H9 (cell line): ENCODE results near the gene RAD51D. TPM values are rescaled to one million over a fixed set of nuclear protein-coding genes. Genes with fewer than 3 reads are reported as not detected.

Experiments
- DNase-seq: peaks from one replicate; pipeline ENCODE4 v3.0.0-alpha.2; 2017
- H2AFZ ChIP-seq: one replicate; pipeline ENCODE4 v1.6.1; 2013; ENCODE audit warnings: mild to moderate bottlenecking, low read length, control low read depth, moderate library complexity
- H2AK5ac ChIP-seq: 2 replicates; pipeline ENCODE4 v1.6.1; 2013; ENCODE audit warnings: low read length, control low read depth, mixed read lengths; ENCODE audit not compliant: insufficient read length
- H2BK120ac ChIP-seq: one replicate; pipeline ENCODE4 v1.6.1; 2013; ENCODE audit warnings: low read depth, mild to moderate bottlenecking, low read length, control low read depth, inconsistent platforms; ENCODE audit not compliant: poor library complexity, severe bottlenecking
- H2BK12ac ChIP-seq: 2 replicates; pipeline ENCODE4 v1.6.1; 2013; ENCODE audit warnings: low read length, control low read depth, mixed read lengths, low read depth; ENCODE audit not compliant: insufficient read length
- H2BK15ac ChIP-seq: 2 replicates; pipeline ENCODE4 v1.6.1; 2013; ENCODE audit warnings: low read depth, low read length, control low read depth
- H2BK20ac ChIP-seq: one replicate; pipeline ENCODE4 v1.6.1; 2013; ENCODE audit warnings: low read depth, mild to moderate bottlenecking, low read length, control low read depth, inconsistent platforms; ENCODE audit not compliant: poor library complexity, severe bottlenecking
- H2BK5ac ChIP-seq: 2 replicates; pipeline ENCODE4 v1.6.1; 2013; ENCODE audit warnings: low read length, control low read depth, mixed read lengths; ENCODE audit not compliant: insufficient read length
- H3K14ac ChIP-seq: 2 replicates; pipeline ENCODE4 v1.6.1; 2013; ENCODE audit warnings: low read length, control low read depth; ENCODE audit not compliant: insufficient read depth
- H3K18ac ChIP-seq: 2 replicates; pipeline ENCODE4 v1.6.1; 2013; ENCODE audit warnings: low read depth, mild to moderate bottlenecking, mixed read lengths, low read length, control low read depth; ENCODE audit not compliant: insufficient read length
- H3K23ac ChIP-seq: 2 replicates; pipeline ENCODE4 v1.6.1; 2013; ENCODE audit warnings: low read length, control low read depth, mixed read lengths, low read depth; ENCODE audit not compliant: insufficient read length
- H3K23me2 ChIP-seq: 2 replicates; pipeline ENCODE4 v1.6.1; 2013; ENCODE audit warnings: low read depth, mild to moderate bottlenecking, mixed read lengths, low read length, control low read depth; ENCODE audit not compliant: insufficient read length, poor library complexity, severe bottlenecking
- H3K27ac ChIP-seq: 2 replicates; pipeline ENCODE4 v1.5.1; 2013; ENCODE audit warnings: low read length, control low read depth, mixed read lengths, low read depth; ENCODE audit not compliant: insufficient read length
- H3K27me3 ChIP-seq: 2 replicates; pipeline ENCODE4 v1.6.1; 2013; ENCODE audit warnings: low read length, control low read depth, inconsistent platforms; ENCODE audit not compliant: insufficient read depth
- H3K4ac ChIP-seq: 2 replicates; pipeline ENCODE4 v1.6.1; 2013; ENCODE audit warnings: low read depth, mild to moderate bottlenecking, control low read depth, inconsistent platforms, low read length, moderate library complexity
- H3K4me1 ChIP-seq: 2 replicates; pipeline ENCODE4 v1.6.1; 2013; ENCODE audit warnings: low read length, control low read depth, inconsistent platforms; ENCODE audit not compliant: insufficient read depth
- H3K4me2 ChIP-seq: 2 replicates; pipeline ENCODE4 v1.6.1; 2013; ENCODE audit warnings: low read length, control low read depth, mixed read lengths; ENCODE audit not compliant: insufficient read length, insufficient read depth
- H3K56ac ChIP-seq: 2 replicates; pipeline ENCODE4 v1.6.1; 2013; ENCODE audit warnings: low read depth, mild to moderate bottlenecking, mixed read lengths, low read length, control low read depth; ENCODE audit not compliant: insufficient read length
- H3K79me1 ChIP-seq: 2 replicates; pipeline ENCODE4 v1.6.1; 2013; ENCODE audit warnings: low read depth, mild to moderate bottlenecking, moderate library complexity, low read length, control low read depth, inconsistent platforms; ENCODE audit not compliant: insufficient read depth, poor library complexity, severe bottlenecking
- H3K79me2 ChIP-seq: 2 replicates; pipeline ENCODE4 v1.6.1; 2013; ENCODE audit warnings: low read length, control low read depth, inconsistent platforms; ENCODE audit not compliant: insufficient read depth
- H3K9ac ChIP-seq: 2 replicates; pipeline ENCODE4 v1.6.1; 2013; ENCODE audit warnings: low read length, control low read depth, mixed read lengths; ENCODE audit not compliant: insufficient read length; ENCODE audit errors: extremely low read depth
- H3K9me3 ChIP-seq: one replicate; pipeline ENCODE4 v1.6.1; 2013; ENCODE audit warnings: low read depth, low read length, inconsistent platforms; ENCODE audit not compliant: control insufficient read depth
- H3T11ph ChIP-seq: one replicate; pipeline ENCODE4 v1.6.1; 2013; ENCODE audit warnings: mild to moderate bottlenecking, low read length, control low read depth, inconsistent platforms
- H4K20me1 ChIP-seq: one replicate; pipeline ENCODE4 v1.6.1; 2013; ENCODE audit not compliant: control insufficient read depth, insufficient read length, insufficient read depth
- H4K5ac ChIP-seq: 2 replicates; pipeline ENCODE4 v1.6.1; 2013; ENCODE audit warnings: low read depth, mild to moderate bottlenecking, mixed read lengths, low read length, control low read depth; ENCODE audit not compliant: insufficient read length
- H4K8ac ChIP-seq: replicated peaks from 2 replicates; pipeline ENCODE4 v1.6.1; 2013; ENCODE audit warnings: low read length, control low read depth, mixed read lengths, low read depth; ENCODE audit not compliant: insufficient read length
- H4K91ac ChIP-seq: 2 replicates; pipeline ENCODE4 v1.6.1; 2013; ENCODE audit warnings: low read depth, mild to moderate bottlenecking, moderate library complexity, mixed read lengths, low read length, control low read depth; ENCODE audit not compliant: insufficient read length
- H3K27ac Mint-ChIP-seq, 3 experiments: 2 replicates in 2 of 3; 3 replicates in 1 of 3; pipeline ENCODE4 v1.8.0; 2020 to 2021; ENCODE audit warnings: mixed read lengths in 3 of 3, mild to moderate bottlenecking in 1 of 3, moderate library complexity in 1 of 3
- H3K27me3 Mint-ChIP-seq: 2 replicates; pipeline ENCODE4 v1.8.0; 2021; ENCODE audit warnings: low read depth, mild to moderate bottlenecking, moderate library complexity, mixed read lengths
- H3K36me3 Mint-ChIP-seq, 3 experiments: 2 replicates in 2 of 3; 3 replicates in 1 of 3; pipeline ENCODE4 v1.8.0; 2020 to 2021; ENCODE audit warnings: low read depth in 3 of 3, mixed read lengths in 3 of 3; ENCODE audit not compliant: insufficient read depth in 1 of 3
- H3K4me1 Mint-ChIP-seq, 2 experiments: 2 replicates each; pipeline ENCODE4 v1.8.0; 2020; ENCODE audit warnings: mixed read lengths in 2 of 2
- H3K4me3 Mint-ChIP-seq, 2 experiments: 2 replicates in 1 of 2; 3 replicates in 1 of 2; pipeline ENCODE4 v1.8.0; 2020 to 2021; ENCODE audit warnings: mild to moderate bottlenecking in 2 of 2, mixed read lengths in 2 of 2, moderate library complexity in 1 of 2
- H3K9me3 Mint-ChIP-seq, 2 experiments: 2 replicates in 1 of 2; 3 replicates in 1 of 2; pipeline ENCODE4 v1.8.0; 2020; ENCODE audit warnings: mild to moderate bottlenecking in 2 of 2, mixed read lengths in 2 of 2, moderate library complexity in 1 of 2
- WGBS: extraction: QIAGEN DNeasy Blood & Tissue Kit; methylation state at CpG from one replicate; pipeline ENCODE4 v1.1.7; 2013; ENCODE audit warnings: missing lambda C conversion rate, low lambda C conversion rate, mixed read lengths; ENCODE audit not compliant: insufficient read length; ENCODE audit errors: extremely low coverage; 5-methylcytosine and 5-hydroxymethylcytosine counted together
- total RNA-seq: library from RNA; stranded (reverse); gene quantifications from 2 replicates; pipeline ENCODE4 v1.2.1, GENCODE V29; 2021
- TF ChIP-seq, protein P1 (sequence below): fragments of 200-600 bp; sonication (generic); conservative IDR thresholded peaks from 3 replicates; pipeline ENCODE4 v1.8.0; 2021; ENCODE audit warnings: antibody characterized with exemption, mild to moderate bottlenecking

Gene RAD51D
- total RNA-seq, 1 experiment from 2014 or later: 15.8 TPM

DNA sequence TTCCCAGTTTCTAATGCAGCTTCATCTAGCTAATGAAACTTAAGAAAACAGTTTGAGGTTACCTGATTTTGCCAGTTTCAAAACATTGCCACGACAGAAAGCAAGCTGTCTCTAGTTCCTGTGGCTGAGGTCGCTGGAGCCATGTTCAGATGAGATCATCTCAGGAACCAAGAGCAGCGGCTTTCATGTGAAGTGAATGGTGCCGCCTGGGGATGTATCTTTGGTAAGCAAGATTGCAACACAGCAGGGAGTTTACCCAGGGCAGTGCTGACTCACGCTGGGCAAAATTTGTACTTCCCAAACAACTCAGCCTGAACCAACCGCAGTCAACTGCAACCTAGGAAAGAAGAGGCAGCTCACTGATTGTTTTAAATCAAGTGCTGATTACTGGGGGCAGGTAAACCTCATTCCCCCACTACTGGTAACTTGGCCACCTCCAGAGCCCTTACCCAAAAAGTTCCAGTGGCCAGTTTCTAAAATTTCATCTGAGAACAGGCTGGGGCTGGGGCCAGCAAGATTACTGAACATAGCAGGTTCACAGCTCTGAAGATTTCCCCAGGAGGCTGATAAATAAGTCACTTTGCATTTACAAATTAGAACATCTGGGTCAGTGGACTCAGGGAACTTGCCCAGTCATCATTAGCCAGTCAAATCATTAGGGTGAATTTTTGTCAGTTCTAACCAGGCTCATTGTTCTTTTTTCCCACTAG, 56.0 kb downstream of the RAD51D start, which contains the start of gene RFFL:
TSS of gene RFFL (minus strand) at position 194 of the 710 bp plus-strand sequence. CDS start 37,154 bp downstream, outside the sequence.
- H2AK5ac ChIP-seq: no peak within 1 kb of the TSS
- H3K27me3 Mint-ChIP-seq: no peaks in the 10 kb centered on the region
- no peak within 1 kb of the TSS for H3K56ac ChIP-seq
- H3K27me3 ChIP-seq: no peaks in the 10 kb centered on the region
- H3K9me3 ChIP-seq: no peaks in the 10 kb centered on the region
- no peaks in the 10 kb centered on the region for H4K20me1 ChIP-seq
- peak within 1 kb of the TSS; percentile 62 for H3K4me2 ChIP-seq
- no peaks in the 10 kb centered on the region; a peak in 3 of 7 replicates for H3K36me3 Mint-ChIP-seq
- peak within 1 kb of the TSS; percentile 90 for H3K27ac ChIP-seq
- H3K79me1 ChIP-seq: no peaks in the 10 kb centered on the region
- H3K27ac Mint-ChIP-seq: peak within 1 kb of the TSS; percentile 95 to 98 (median 97)
- H3T11ph ChIP-seq: no peak within 1 kb of the TSS
- H3K23ac ChIP-seq: no peak within 1 kb of the TSS
- H4K8ac ChIP-seq: no peak within 1 kb of the TSS
- no peak within 1 kb of the TSS for H2BK120ac ChIP-seq
- TF ChIP-seq, protein P1, sequence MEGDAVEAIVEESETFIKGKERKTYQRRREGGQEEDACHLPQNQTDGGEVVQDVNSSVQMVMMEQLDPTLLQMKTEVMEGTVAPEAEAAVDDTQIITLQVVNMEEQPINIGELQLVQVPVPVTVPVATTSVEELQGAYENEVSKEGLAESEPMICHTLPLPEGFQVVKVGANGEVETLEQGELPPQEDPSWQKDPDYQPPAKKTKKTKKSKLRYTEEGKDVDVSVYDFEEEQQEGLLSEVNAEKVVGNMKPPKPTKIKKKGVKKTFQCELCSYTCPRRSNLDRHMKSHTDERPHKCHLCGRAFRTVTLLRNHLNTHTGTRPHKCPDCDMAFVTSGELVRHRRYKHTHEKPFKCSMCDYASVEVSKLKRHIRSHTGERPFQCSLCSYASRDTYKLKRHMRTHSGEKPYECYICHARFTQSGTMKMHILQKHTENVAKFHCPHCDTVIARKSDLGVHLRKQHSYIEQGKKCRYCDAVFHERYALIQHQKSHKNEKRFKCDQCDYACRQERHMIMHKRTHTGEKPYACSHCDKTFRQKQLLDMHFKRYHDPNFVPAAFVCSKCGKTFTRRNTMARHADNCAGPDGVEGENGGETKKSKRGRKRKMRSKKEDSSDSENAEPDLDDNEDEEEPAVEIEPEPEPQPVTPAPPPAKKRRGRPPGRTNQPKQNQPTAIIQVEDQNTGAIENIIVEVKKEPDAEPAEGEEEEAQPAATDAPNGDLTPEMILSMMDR: no peak
- peak; percentile 94 for DNase-seq
- H4K91ac ChIP-seq: no peak within 1 kb of the TSS
- H2BK15ac ChIP-seq: no peak within 1 kb of the TSS
- no peak within 1 kb of the TSS; the same call in 1 of the 2 replicates for H3K4ac ChIP-seq
- WGBS: no CpG with 5 or more reads among the region's 6 CpGs
- H3K14ac ChIP-seq: peak within 1 kb of the TSS; percentile 61; the same call in 1 of the 2 replicates
- no peaks in the 10 kb centered on the region for H3K23me2 ChIP-seq
- H3K4me1 Mint-ChIP-seq: peaks cover 39 to 40% of the 10 kb centered on the region in 2 experiments
- H3K4me3 Mint-ChIP-seq: peak within 1 kb of the TSS; percentile 55 to 67
- peak within 1 kb of the TSS; percentile 31 for H3K18ac ChIP-seq
- H3K4me1 ChIP-seq: no peaks in the 10 kb centered on the region; the same call in 1 of the 2 replicates
- H2BK20ac ChIP-seq: no peak within 1 kb of the TSS
- no peak within 1 kb of the TSS for H4K5ac ChIP-seq
- peak within 1 kb of the TSS; percentile 14 for H3K9ac ChIP-seq
- H2BK12ac ChIP-seq: no peak within 1 kb of the TSS
- no peaks in the 10 kb centered on the region for H3K79me2 ChIP-seq
- no peak within 1 kb of the TSS for H2BK5ac ChIP-seq
- H2AFZ ChIP-seq: no peak within 1 kb of the TSS
- H3K9me3 Mint-ChIP-seq: no peaks in the 10 kb centered on the region
